GM18909 (cell line): ENCODE results near the gene COTL1.

Source experiments
- ATAC-seq: cut with Tn5 transposase; IDR thresholded peaks from one replicate; pipeline ENCODE4 v1.9.1; 2021; ENCODE audit warnings: mild to moderate bottlenecking; ENCODE audit not compliant: unreplicated experiment, poor library complexity

Gene COTL1

DNA sequence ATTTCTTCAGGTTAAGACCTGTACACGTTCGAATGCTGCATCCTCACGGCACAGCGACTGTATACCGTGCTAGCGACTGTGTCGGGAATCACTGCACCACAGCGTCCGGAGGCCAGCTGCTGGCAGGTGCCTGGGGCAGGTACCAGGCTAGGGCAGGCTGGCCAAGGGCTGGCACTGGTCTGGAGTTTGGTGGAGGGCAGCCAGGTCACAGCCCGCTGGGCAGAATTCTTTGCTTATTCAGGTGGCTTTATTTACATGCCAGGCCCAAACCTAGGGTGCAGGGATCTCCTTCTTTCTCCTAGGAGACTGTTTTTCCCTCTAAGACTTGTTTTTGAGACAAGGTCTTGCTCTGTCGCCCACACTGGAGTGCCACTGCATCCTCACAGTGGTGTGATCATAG lies 37.9 kb downstream of the COTL1 start:
- ATAC-seq = no peak

DNA sequence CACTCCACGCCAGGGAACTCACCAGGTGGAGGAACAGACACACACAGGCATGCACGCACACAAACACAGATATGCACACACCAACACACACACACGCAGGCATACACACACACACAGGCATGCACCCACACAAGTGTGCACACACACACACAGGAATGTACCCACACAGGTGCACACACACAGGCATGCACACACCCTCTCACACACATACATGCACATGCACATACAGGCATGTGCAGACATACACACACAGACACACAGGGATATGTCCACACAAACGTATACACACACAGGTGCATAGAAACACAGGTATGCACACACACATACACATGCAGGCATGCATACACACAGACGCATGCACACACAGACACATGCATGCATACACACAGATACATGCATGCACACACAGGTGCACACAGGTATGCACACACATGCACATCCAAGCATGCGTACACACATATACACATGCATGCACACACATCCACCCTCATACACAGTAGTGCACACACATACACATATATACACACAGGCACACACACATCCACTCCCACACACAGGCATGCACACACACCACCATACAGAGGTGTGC lies 39.2 kb downstream of the COTL1 start:
- no peak for ATAC-seq

- ATAC-seq = no peak
Observed at GRCh38 chr16:84577034-84577803, 40.7 kb downstream of the COTL1 start.

GRCh38 chr16:84575914-84576313 lies 42.0 kb downstream of the COTL1 start:
- no peak for ATAC-seq

GRCh38 chr16:84574191-84574590 lies 43.7 kb downstream of the COTL1 start:
- no peak for ATAC-seq

GRCh38 chr16:84572096-84572495 lies 45.8 kb downstream of the COTL1 start:
- ATAC-seq = no peak

DNA sequence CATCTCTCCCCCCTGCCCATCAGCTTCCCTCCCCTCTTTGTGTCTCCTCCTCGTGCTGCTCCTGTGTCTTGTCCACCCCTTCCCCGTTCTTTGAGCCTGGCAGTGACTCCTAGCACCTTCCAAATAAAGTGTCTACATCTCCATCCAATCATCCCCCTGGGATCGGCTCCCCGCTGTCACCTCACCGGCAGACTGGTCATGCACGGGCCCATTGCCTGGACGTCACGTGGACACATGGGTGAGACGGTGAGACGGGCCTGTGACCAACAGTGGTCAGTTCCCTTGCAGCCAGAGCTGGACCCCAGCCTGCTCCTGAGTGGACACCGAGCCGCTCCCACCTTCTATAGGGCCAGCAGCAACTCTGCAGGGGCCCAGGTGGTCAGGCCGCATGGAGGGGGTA lies 46.4 kb downstream of the COTL1 start:
- no peak for ATAC-seq

DNA sequence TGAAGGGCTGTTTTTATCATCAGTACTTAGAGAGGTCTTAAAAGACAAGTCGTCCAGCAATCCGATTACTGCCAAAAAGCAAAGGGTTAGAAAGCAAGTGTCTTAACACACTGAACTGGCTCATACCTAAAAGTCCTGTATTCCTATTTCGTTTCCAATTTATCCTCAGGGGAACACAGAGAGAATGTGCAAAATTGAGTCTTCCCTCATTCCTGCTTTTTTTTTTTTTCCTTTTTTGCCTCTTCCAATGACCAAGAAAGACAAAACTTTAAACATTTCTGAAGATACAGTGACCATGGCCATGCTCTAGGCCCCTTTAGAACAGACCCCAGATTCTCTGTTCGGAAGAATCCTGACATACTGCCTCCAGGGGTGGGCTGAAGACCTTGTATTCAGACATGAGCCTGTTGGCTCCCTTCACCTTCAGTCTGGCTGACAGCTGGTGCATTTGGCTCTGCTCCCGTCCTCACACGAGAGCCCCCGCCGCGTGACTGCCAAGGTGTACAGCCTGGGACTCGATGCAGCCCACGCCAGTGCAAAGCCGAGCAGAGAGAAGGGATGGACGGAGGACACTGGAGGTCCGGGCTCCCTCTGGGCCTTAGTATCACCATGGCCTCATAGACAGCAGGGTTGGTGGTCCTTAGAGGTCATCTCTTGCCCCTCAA lies 47.0 kb downstream of the COTL1 start:
- ATAC-seq = no peak

- no peak for ATAC-seq
Observed at GRCh38 chr16:84569382-84569987, 48.4 kb downstream of the COTL1 start.

GRCh38 chr16:84568066-84568465 lies 49.8 kb downstream of the COTL1 start:
- ATAC-seq = no peak

- no peak for ATAC-seq
Observed at GRCh38 chr16:84567286-84567962, 50.5 kb downstream of the COTL1 start.

GRCh38 chr16:84566545-84567257 lies 51.2 kb downstream of the COTL1 start:
- ATAC-seq = no peak

- no peak for ATAC-seq
Observed at GRCh38 chr16:84565669-84566495, 52.0 kb downstream of the COTL1 start.

DNA sequence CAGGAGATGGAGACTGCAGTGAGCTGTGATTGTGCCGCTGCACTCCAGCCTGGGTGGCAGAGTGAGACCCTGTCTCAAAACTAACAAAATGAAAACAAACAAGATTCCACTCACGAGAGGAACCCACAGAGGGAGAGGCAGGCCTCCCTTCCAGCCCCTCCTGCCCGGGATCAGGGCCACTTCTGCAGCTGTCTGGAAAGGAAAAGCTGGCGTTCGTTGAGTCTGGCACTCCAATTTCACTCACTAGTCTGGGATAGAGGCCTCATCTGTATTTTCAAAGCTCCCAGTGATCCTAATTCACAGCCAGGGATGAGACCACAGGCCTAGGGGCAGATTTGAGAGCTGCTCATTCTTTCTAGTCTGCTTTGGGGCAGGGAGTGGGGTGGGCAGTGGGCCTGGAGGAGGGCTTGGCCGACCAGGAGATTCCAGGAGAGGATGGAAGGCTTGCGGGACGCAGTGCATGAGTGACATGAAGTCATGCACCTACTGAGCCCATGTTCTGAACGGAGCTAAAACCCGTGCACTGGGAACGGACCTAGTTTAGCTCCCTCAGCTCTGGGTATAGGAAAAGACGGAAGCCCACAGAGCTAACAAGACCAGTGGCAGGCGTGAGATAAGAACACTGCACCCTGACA lies 54.0 kb downstream of the COTL1 start:
- no peak for ATAC-seq

DNA sequence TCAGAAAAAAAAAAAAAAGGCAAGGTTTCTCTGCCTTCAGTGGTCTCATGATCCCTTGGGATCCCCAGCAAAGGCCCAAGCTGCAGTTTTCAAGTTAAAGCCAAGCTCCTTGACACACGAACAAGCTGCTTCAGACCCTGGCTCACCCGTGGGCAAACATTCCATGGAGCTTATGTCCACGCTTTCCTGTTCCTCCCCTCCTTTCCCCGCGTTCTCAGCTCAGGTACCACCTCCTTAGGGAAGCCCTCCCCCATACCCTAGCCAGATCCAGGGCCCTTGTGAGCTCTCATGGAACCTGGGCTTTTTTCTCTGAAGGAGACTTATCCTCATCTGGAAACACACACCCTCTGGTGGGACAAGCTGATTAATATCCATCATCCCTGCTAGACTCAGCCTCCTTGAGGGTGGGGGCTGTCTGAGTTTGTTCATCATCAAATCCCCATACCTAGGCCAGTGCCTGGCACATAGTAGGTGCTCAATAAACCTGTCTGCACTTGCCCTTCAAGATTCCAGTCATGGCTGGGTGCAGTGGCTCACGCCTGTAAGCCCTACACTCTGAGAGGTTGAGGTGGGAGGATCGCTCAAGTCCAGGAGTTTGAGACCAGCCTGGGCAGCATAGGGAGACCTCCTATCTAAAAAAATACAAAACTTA lies 54.7 kb downstream of the COTL1 start:
- ATAC-seq = no peak

GRCh38 chr16:84562174-84562815 lies 55.6 kb downstream of the COTL1 start:
- no peak for ATAC-seq

GRCh38 chr16:84561291-84561690 lies 56.6 kb downstream of the COTL1 start:
- ATAC-seq = no peak

DNA sequence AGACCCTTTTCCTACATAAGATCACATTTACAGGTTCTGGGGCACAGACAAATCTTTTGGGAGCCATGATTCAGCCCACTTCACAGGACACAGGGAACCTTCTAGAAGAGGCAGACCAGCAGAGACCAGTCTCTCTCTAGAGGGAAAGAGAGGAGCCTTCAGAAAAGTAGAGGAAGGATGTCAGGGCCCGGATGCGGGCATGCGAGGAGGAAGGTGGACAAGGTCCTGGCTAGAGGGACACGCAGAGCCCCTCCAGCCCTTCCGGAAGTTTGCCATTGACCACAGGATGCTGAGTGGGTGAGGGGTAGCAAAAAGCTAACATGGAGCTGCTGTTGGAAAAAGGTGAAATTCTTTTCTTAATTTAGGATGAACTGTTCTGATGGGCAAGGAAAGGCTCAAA lies 57.6 kb downstream of the COTL1 start:
- no peak for ATAC-seq
